ENCODE results near the gene SMC1A.

- TF ChIP-seq POLR2AphosphoS5 (IDR thresholded peaks at IDR 0.05) (no peak), CTCF (IDR thresholded peaks at IDR 0.05) (no peak), POLR2A (IDR thresholded peaks at IDR 0.05) (no peak)
These were observed 45.0 kb downstream of the SMC1A start for GRCh38 chrX:53377464-53377863.
